ENCODE measurements around the gene FAM53B.

The FAM53B gene

DNA sequence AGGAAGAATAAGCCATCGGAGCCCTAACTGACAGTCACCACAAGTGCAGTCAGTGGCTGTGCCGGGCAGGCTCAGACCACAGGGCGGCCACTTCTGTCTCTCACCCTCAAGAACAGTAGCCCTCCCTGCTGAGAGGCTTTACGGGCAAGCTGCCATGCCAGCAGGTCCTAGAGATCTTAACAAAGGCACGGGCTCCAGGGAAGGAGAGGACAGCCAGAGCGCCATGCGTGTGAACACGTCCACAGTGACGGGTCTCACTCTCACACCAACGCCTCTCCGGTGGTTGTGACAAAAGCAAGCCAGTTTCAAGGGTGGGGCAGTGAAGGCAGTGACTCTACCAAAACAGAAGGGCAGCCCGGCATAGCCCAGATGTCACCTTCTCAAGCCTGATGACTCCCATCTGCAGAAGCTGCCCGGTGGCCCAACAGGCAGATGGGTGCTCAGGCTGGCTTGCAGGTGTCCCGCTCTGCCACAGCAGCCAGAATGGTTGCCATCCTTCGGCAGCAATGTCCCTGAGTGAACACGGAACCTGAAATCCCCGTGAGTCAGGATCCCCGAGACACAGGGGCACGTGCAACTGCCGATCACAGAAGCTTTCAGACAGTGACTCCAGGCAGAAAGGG lies 102.0 kb downstream of the FAM53B start:
- Histone ChIP-seq H3K4ac (ENCODE audit: low read length) (peak overlapping the region; percentile 90), H3K79me1 (ENCODE audit: low read depth, low read length) (peaks cover 11% of the 10 kb centered on the region), H3K4me1 (ENCODE audit: control insufficient read depth in 2 of 2, insufficient read depth in 1 of 2, low read depth in 1 of 2, low read length in 2 of 2) (peaks cover 29 to 51% of the 10 kb centered on the region in 2 donors), H3K27me3 (ENCODE audit: control insufficient read depth in 3 of 3, insufficient read depth in 3 of 3, low read depth in 1 of 3, low read length in 3 of 3) (no peaks in the 10 kb centered on the region), H3K14ac (ENCODE audit: low read length) (peak overlapping the region; percentile 72), H3K4me2 (ENCODE audit: insufficient read depth, low read length, poor library complexity, severe bottlenecking) (no peak overlapping the region), H3K23ac (ENCODE audit: low read depth, low read length, poor library complexity) (peak overlapping the region; percentile 18), H3K36me3 (replicated peaks in 1 of 2; ENCODE audit: control insufficient read depth in 2 of 2, insufficient read depth in 2 of 2, low read length in 2 of 2) (peaks cover 0 to 10% of the 10 kb centered on the region in 2 donors), H2BK120ac (ENCODE audit: low read depth, low read length) (peak overlapping the region; percentile 93), H3K9ac (ENCODE audit: low read depth, low read length, poor library complexity) (peak overlapping the region; percentile 89), H3K18ac (ENCODE audit: low read length) (peak overlapping the region; percentile 98), H2AK5ac (ENCODE audit: low read depth, low read length) (peak overlapping the region; percentile 99), H3K9me3 (replicated peaks in 1 of 2; ENCODE audit: control insufficient read depth in 2 of 2, insufficient read depth in 1 of 2, low read depth in 1 of 2, low read length in 2 of 2) (no peaks in the 10 kb centered on the region), H3K4me3 (ENCODE audit: low read length in 2 of 2) (no peak overlapping the region), H3K27ac (replicated peaks; ENCODE audit: low read length) (peak overlapping the region; percentile 97), H4K8ac (ENCODE audit: low read depth, low read length) (peak overlapping the region; percentile 33), H2BK15ac (ENCODE audit: low read length) (peak overlapping the region; percentile 82), H2BK12ac (ENCODE audit: low read length) (peak overlapping the region; percentile 91), H2BK5ac (ENCODE audit: low read length) (peak overlapping the region; percentile 94), H2AFZ (ENCODE audit: low read length) (no peak overlapping the region), H4K91ac (ENCODE audit: low read depth, low read length, poor library complexity) (peak overlapping the region; percentile 76)
- no CpG with 5 or more reads among the region's 20 CpGs for WGBS, 2 donors (ENCODE audit: extremely low coverage in 2 of 2, insufficient read length in 2 of 2, insufficient replicate concordance in 1 of 2)
- DNase-seq (ENCODE audit: low spot score) = no peak

DNA sequence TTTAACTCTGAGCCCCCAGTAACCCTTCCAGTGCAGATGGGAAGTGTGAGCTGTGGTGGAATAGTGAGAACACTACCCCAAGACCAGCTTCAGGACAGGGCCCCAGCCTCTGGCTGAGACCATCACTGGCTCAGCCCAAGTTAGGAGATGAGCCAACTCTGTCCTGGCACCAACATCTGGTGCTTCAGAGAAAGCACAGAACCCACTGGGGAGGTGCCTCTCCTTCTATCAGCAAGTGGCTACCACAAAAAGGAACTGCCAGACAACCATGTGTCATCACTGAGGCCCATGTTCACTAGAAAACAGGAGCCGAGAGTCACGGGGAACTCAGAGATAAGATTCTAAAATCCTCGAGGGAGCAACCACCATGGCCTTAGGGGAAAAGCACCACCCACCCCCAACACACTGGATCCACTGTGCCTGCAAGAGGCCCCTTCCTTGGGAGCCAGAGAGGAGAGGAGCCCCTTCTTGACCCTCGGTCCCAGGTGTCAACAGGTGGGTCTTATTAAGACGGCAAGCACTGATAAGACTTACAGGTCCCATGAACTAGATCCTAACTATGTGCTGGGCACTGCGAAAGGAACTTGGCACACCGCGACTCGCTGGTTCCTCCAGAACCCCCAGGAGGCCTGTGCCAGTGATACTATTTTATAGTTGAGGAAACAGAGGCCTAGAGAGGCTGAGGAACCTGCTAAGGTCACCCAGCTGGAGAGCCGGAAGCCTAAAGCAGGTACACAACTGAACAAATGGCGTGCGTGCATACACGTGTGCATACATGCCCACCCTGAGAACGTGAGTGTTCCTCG lies 102.7 kb downstream of the FAM53B start:
- peak overlapping the region; percentile 67 for H3K9ac ChIP-seq (ENCODE audit: low read depth, low read length, poor library complexity)
- peak overlapping the region; percentile 98 for H3K18ac ChIP-seq (ENCODE audit: low read length)
- peak overlapping the region; percentile 91 for H2BK12ac ChIP-seq (ENCODE audit: low read length)
- H4K8ac ChIP-seq (ENCODE audit: low read depth, low read length) = peak overlapping the region; percentile 33
- H2BK120ac ChIP-seq (ENCODE audit: low read depth, low read length) = peak overlapping the region; percentile 93
- H3K23ac ChIP-seq (ENCODE audit: low read depth, low read length, poor library complexity) = no peak overlapping the region
- peak overlapping the region; percentile 82 for H2BK15ac ChIP-seq (ENCODE audit: low read length)
- H3K27ac ChIP-seq (replicated peaks; ENCODE audit: low read length) = peak overlapping the region; percentile 18
- WGBS, 2 donors (ENCODE audit: extremely low coverage in 2 of 2, insufficient read length in 2 of 2, insufficient replicate concordance in 1 of 2) = no CpG with 5 or more reads among the region's 15 CpGs
- peaks cover 2 to 10% of the 10 kb centered on the region in 2 donors for H3K36me3 ChIP-seq (replicated peaks in 1 of 2; ENCODE audit: control insufficient read depth in 2 of 2, insufficient read depth in 2 of 2, low read length in 2 of 2)
- H3K79me1 ChIP-seq (ENCODE audit: low read depth, low read length) = peaks cover 11% of the 10 kb centered on the region
- no peak overlapping the region for H3K4me3 ChIP-seq (ENCODE audit: low read length in 2 of 2)
- no peak overlapping the region for H2AFZ ChIP-seq (ENCODE audit: low read length)
- H3K14ac ChIP-seq (ENCODE audit: low read length) = peak overlapping the region; percentile 72
- H3K4me1 ChIP-seq (ENCODE audit: control insufficient read depth in 2 of 2, insufficient read depth in 1 of 2, low read depth in 1 of 2, low read length in 2 of 2) = peaks cover 29 to 51% of the 10 kb centered on the region in 2 donors
- no peak overlapping the region for H3K4me2 ChIP-seq (ENCODE audit: insufficient read depth, low read length, poor library complexity, severe bottlenecking)
- DNase-seq (ENCODE audit: low spot score) = no peak
- H2AK5ac ChIP-seq (ENCODE audit: low read depth, low read length) = peak overlapping the region; percentile 99
- no peaks in the 10 kb centered on the region for H3K27me3 ChIP-seq (ENCODE audit: control insufficient read depth in 3 of 3, insufficient read depth in 3 of 3, low read depth in 1 of 3, low read length in 3 of 3)
- peak overlapping the region; percentile 64 for H4K91ac ChIP-seq (ENCODE audit: low read depth, low read length, poor library complexity)
- H3K4ac ChIP-seq (ENCODE audit: low read length) = peak overlapping the region; percentile 90
- peak overlapping the region; percentile 94 for H2BK5ac ChIP-seq (ENCODE audit: low read length)
- no peaks in the 10 kb centered on the region for H3K9me3 ChIP-seq (replicated peaks in 1 of 2; ENCODE audit: control insufficient read depth in 2 of 2, insufficient read depth in 1 of 2, low read depth in 1 of 2, low read length in 2 of 2)

DNA sequence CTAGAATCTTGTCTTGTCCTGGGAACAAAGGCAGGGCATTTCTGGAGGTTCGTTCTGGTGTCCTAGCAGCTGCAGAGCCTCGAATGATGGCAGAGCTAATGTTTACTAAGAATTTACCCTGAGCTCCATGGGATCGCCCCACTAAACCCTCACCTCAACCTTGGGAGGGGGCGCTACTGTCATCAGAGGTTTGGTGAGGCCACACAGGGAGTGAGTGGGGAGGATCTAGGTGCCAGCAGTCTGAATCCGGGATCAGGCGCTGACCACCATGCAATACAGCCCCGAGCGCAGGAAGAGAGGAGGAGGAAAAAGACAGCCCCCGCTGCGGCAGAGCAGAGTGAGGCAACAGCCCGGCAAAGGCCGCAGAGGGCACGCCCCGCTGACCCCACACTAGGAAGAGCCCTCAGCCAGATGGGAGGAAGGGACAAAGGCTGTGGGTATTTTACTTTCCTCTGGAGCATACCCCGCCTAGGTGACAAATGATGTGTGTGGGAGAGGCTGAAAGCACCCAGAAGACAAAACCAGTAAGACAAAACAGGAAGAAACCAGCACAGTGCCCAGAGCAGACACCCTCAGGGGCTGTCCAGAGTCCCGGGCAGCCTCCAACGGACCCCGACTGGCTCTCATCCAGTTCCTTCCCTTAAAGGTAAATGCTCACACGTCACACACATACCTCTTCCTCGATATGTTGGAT lies 103.5 kb downstream of the FAM53B start:
- peaks cover 11% of the 10 kb centered on the region for H3K79me1 ChIP-seq (ENCODE audit: low read depth, low read length)
- H3K4me2 ChIP-seq (ENCODE audit: insufficient read depth, low read length, poor library complexity, severe bottlenecking) = no peak overlapping the region
- H4K8ac ChIP-seq (ENCODE audit: low read depth, low read length) = no peak overlapping the region
- no peak overlapping the region for H3K9ac ChIP-seq (ENCODE audit: low read depth, low read length, poor library complexity)
- no CpG with 5 or more reads among the region's 20 CpGs for WGBS, 2 donors (ENCODE audit: extremely low coverage in 2 of 2, insufficient read length in 2 of 2, insufficient replicate concordance in 1 of 2)
- no peak overlapping the region for H4K91ac ChIP-seq (ENCODE audit: low read depth, low read length, poor library complexity)
- H3K4me3 ChIP-seq (ENCODE audit: low read length in 2 of 2) = no peak overlapping the region
- no peak overlapping the region for H3K23ac ChIP-seq (ENCODE audit: low read depth, low read length, poor library complexity)
- H3K9me3 ChIP-seq (replicated peaks in 1 of 2; ENCODE audit: control insufficient read depth in 2 of 2, insufficient read depth in 1 of 2, low read depth in 1 of 2, low read length in 2 of 2) = no peaks in the 10 kb centered on the region
- H2BK5ac ChIP-seq (ENCODE audit: low read length) = peak overlapping the region; percentile 19
- H3K27ac ChIP-seq (replicated peaks; ENCODE audit: low read length) = peak overlapping the region; percentile 18
- H2AFZ ChIP-seq (ENCODE audit: low read length) = no peak overlapping the region
- DNase-seq (ENCODE audit: low spot score) = peak; percentile 45
- peak overlapping the region; percentile 34 for H3K18ac ChIP-seq (ENCODE audit: low read length)
- no peak overlapping the region for H3K4ac ChIP-seq (ENCODE audit: low read length)
- H3K14ac ChIP-seq (ENCODE audit: low read length) = no peak overlapping the region
- peaks cover 2 to 10% of the 10 kb centered on the region in 2 donors for H3K36me3 ChIP-seq (replicated peaks in 1 of 2; ENCODE audit: control insufficient read depth in 2 of 2, insufficient read depth in 2 of 2, low read length in 2 of 2)
- H2BK120ac ChIP-seq (ENCODE audit: low read depth, low read length) = no peak overlapping the region
- peaks cover 29 to 48% of the 10 kb centered on the region in 2 donors for H3K4me1 ChIP-seq (ENCODE audit: control insufficient read depth in 2 of 2, insufficient read depth in 1 of 2, low read depth in 1 of 2, low read length in 2 of 2)
- H2BK12ac ChIP-seq (ENCODE audit: low read length) = peak overlapping the region; percentile 12
- H2BK15ac ChIP-seq (ENCODE audit: low read length) = no peak overlapping the region
- H2AK5ac ChIP-seq (ENCODE audit: low read depth, low read length) = peak overlapping the region; percentile 86
- H3K27me3 ChIP-seq (ENCODE audit: control insufficient read depth in 3 of 3, insufficient read depth in 3 of 3, low read depth in 1 of 3, low read length in 3 of 3) = no peaks in the 10 kb centered on the region

Measured in neuronal stem cell (in vitro differentiated cells).